Mesendoderm (in vitro differentiated cells): Measurements from ENCODE around the gene AGAP1.

ENCODE experiments used
- DNase-seq: peaks from one replicate; pipeline ENCODE4 v3.0.0; 2013
- H2AK5ac ChIP-seq: 2 replicates; pipeline ENCODE4 v1.6.1; 2013; ENCODE audit warnings: low read length, inconsistent platforms
- H2BK120ac ChIP-seq: 2 replicates; pipeline ENCODE4 v1.6.1; 2013; ENCODE audit warnings: low read depth, mild to moderate bottlenecking, low read length, moderate library complexity, mixed read lengths
- H2BK15ac ChIP-seq: replicated peaks from 2 replicates; pipeline ENCODE4 v1.6.1; 2013; ENCODE audit warnings: low read depth, mild to moderate bottlenecking, moderate library complexity
- H2BK5ac ChIP-seq: 2 replicates; pipeline ENCODE4 v1.6.1; 2013; ENCODE audit warnings: low read length, inconsistent platforms
- H3K18ac ChIP-seq: 2 replicates; pipeline ENCODE4 v1.6.1; 2013; ENCODE audit warnings: mild to moderate bottlenecking, low read length, mixed read lengths
- H3K23ac ChIP-seq: one replicate; pipeline ENCODE4 v1.6.1; 2013; ENCODE audit warnings: low read length
- H3K27ac ChIP-seq: 2 replicates; pipeline ENCODE4 v1.5.1; 2013; ENCODE audit warnings: low read depth, mild to moderate bottlenecking, inconsistent platforms, low read length, moderate library complexity
- H3K27me3 ChIP-seq: 2 replicates; pipeline ENCODE4 v1.6.1; 2013; ENCODE audit warnings: low read length, control low read depth, mild to moderate bottlenecking, inconsistent platforms; ENCODE audit not compliant: insufficient read depth, poor library complexity
- H3K36me3 ChIP-seq: 2 replicates; pipeline ENCODE4 v1.6.1; 2013; ENCODE audit warnings: low read length, inconsistent platforms; ENCODE audit not compliant: control insufficient read depth, insufficient read depth
- H3K4ac ChIP-seq: one replicate; pipeline ENCODE4 v1.6.1; 2013; ENCODE audit warnings: low read depth, mild to moderate bottlenecking, low read length, moderate library complexity
- H3K4me1 ChIP-seq: 2 replicates; pipeline ENCODE4 v1.6.1; 2013; ENCODE audit warnings: low read depth, low read length, inconsistent platforms; ENCODE audit not compliant: control insufficient read depth
- H3K4me2 ChIP-seq: 2 replicates; pipeline ENCODE4 v1.6.1; 2013; ENCODE audit warnings: low read length
- H3K4me3 ChIP-seq: 2 replicates; pipeline ENCODE4 v1.5.1; 2013; ENCODE audit warnings: mild to moderate bottlenecking, low read length
- H3K56ac ChIP-seq: one replicate; pipeline ENCODE4 v1.6.1; 2013; ENCODE audit warnings: low read length
- H3K79me1 ChIP-seq: 2 replicates; pipeline ENCODE4 v1.6.1; 2013; ENCODE audit warnings: low read length, inconsistent platforms
- H3K79me2 ChIP-seq: 2 replicates; pipeline ENCODE4 v1.6.1; 2013; ENCODE audit warnings: mild to moderate bottlenecking, low read length; ENCODE audit not compliant: control insufficient read depth, insufficient read depth
- H3K9ac ChIP-seq: 2 replicates; pipeline ENCODE4 v1.6.1; 2013; ENCODE audit warnings: low read length, inconsistent platforms
- H4K5ac ChIP-seq: one replicate; pipeline ENCODE4 v1.6.1; 2013; ENCODE audit warnings: low read length
- H4K8ac ChIP-seq: one replicate; pipeline ENCODE4 v1.6.1; 2013; ENCODE audit warnings: low read depth, mild to moderate bottlenecking, control low read depth, low read length, moderate library complexity
- WGBS: extraction: QIAGEN DNeasy Blood & Tissue Kit; methylation state at CpG from one replicate; pipeline ENCODE4 v1.1.7; 2013; ENCODE audit warnings: low lambda C conversion rate, missing lambda C conversion rate; ENCODE audit not compliant: insufficient coverage; ENCODE audit errors: extremely low coverage; 5-methylcytosine and 5-hydroxymethylcytosine counted together

AGAP1 gene

GRCh38 chr2:235672720-235673119 is 178.9 kb downstream of the AGAP1 start:
- no peak overlapping the region for H3K4me2 ChIP-seq
- H3K23ac ChIP-seq = no peak overlapping the region
- no peak overlapping the region for H3K4ac ChIP-seq
- peaks cover 12% of the 10 kb centered on the region for H3K27me3 ChIP-seq
- H3K27ac ChIP-seq = no peak overlapping the region
- H4K5ac ChIP-seq = no peak overlapping the region
- H3K56ac ChIP-seq = no peak overlapping the region
- no peaks in the 10 kb centered on the region for H3K4me1 ChIP-seq
- no peak overlapping the region for H3K4me3 ChIP-seq
- H3K18ac ChIP-seq = no peak overlapping the region
- DNase-seq = no peak
- peaks cover 2% of the 10 kb centered on the region for H3K79me2 ChIP-seq
- peaks cover 8% of the 10 kb centered on the region for H3K79me1 ChIP-seq
- WGBS = no CpG with 5 or more reads among the region's 3 CpGs
- no peak overlapping the region for H2BK15ac ChIP-seq
- no peak overlapping the region for H4K8ac ChIP-seq
- no peak overlapping the region for H2BK5ac ChIP-seq
- no peaks in the 10 kb centered on the region for H3K36me3 ChIP-seq
- H2AK5ac ChIP-seq = no peak overlapping the region
- H3K9ac ChIP-seq = no peak overlapping the region
- no peak overlapping the region for H2BK120ac ChIP-seq

- Histone ChIP-seq H3K4me1 (no peaks in the 10 kb centered on the region), H3K4me2 (no peak overlapping the region), H3K9ac (no peak overlapping the region), H3K27ac (no peak overlapping the region), H2BK120ac (no peak overlapping the region), H4K8ac (no peak overlapping the region), H3K79me2 (peaks cover 7% of the 10 kb centered on the region), H2BK5ac (no peak overlapping the region), H2BK15ac (no peak overlapping the region), H3K23ac (no peak overlapping the region), H2AK5ac (no peak overlapping the region), H3K4ac (no peak overlapping the region), H3K56ac (no peak overlapping the region), H3K4me3 (no peak overlapping the region), H3K27me3 (peaks cover 12% of the 10 kb centered on the region), H3K18ac (no peak overlapping the region), H4K5ac (no peak overlapping the region), H3K36me3 (no peaks in the 10 kb centered on the region), H3K79me1 (peaks cover 8% of the 10 kb centered on the region)
- DNase-seq = no peak
- WGBS = no CpG with 5 or more reads among the region's 7 CpGs
Observed at GRCh38 chr2:235674146-235674545, 180.3 kb downstream of the AGAP1 start.

GRCh38 chr2:235674812-235675211 is 181.0 kb downstream of the AGAP1 start:
- Histone ChIP-seq H3K27me3 (peaks cover 12% of the 10 kb centered on the region), H2AK5ac (no peak overlapping the region), H2BK120ac (no peak overlapping the region), H3K23ac (no peak overlapping the region), H3K18ac (no peak overlapping the region), H3K4me1 (no peaks in the 10 kb centered on the region), H4K5ac (no peak overlapping the region), H3K4ac (no peak overlapping the region), H3K79me2 (peaks cover 10% of the 10 kb centered on the region), H3K9ac (no peak overlapping the region), H3K4me2 (no peak overlapping the region), H3K56ac (no peak overlapping the region), H4K8ac (no peak overlapping the region), H2BK15ac (no peak overlapping the region), H3K27ac (no peak overlapping the region), H2BK5ac (no peak overlapping the region), H3K36me3 (no peaks in the 10 kb centered on the region), H3K79me1 (peaks cover 10% of the 10 kb centered on the region), H3K4me3 (no peak overlapping the region)
- WGBS = no CpG with 5 or more reads among the region's 4 CpGs
- DNase-seq = no peak

- peak; percentile 20 for DNase-seq
- Histone ChIP-seq H3K4me3 (no peak overlapping the region), H3K4me2 (no peak overlapping the region), H3K36me3 (no peaks in the 10 kb centered on the region), H3K23ac (no peak overlapping the region), H3K27me3 (peaks cover 7% of the 10 kb centered on the region), H3K79me1 (peaks cover 10% of the 10 kb centered on the region), H3K18ac (no peak overlapping the region), H2BK120ac (no peak overlapping the region), H2BK15ac (no peak overlapping the region), H4K5ac (no peak overlapping the region), H3K79me2 (peaks cover 15% of the 10 kb centered on the region), H4K8ac (no peak overlapping the region), H3K27ac (no peak overlapping the region), H3K4me1 (no peaks in the 10 kb centered on the region), H3K56ac (no peak overlapping the region), H2BK5ac (no peak overlapping the region), H3K9ac (no peak overlapping the region), H2AK5ac (no peak overlapping the region), H3K4ac (no peak overlapping the region)
- WGBS = no CpG with 5 or more reads among the region's 3 CpGs
Observed at GRCh38 chr2:235675678-235676535, 182.1 kb downstream of the AGAP1 start.

GRCh38 chr2:235676536-235676799 is 182.6 kb downstream of the AGAP1 start:
- no peak overlapping the region for H2AK5ac ChIP-seq
- no peak overlapping the region for H3K4me2 ChIP-seq
- no peak overlapping the region for H2BK120ac ChIP-seq
- 100% methylated on average over 1 of the region's 1 CpG for WGBS
- H3K36me3 ChIP-seq = no peaks in the 10 kb centered on the region
- H3K56ac ChIP-seq = no peak overlapping the region
- no peak overlapping the region for H2BK5ac ChIP-seq
- H2BK15ac ChIP-seq = no peak overlapping the region
- H4K8ac ChIP-seq = no peak overlapping the region
- no peak overlapping the region for H3K27ac ChIP-seq
- H3K79me1 ChIP-seq = peaks cover 12% of the 10 kb centered on the region
- no peak overlapping the region for H3K18ac ChIP-seq
- H3K79me2 ChIP-seq = peaks cover 15% of the 10 kb centered on the region
- no peak overlapping the region for H3K4ac ChIP-seq
- no peak overlapping the region for H4K5ac ChIP-seq
- DNase-seq = no peak
- no peak overlapping the region for H3K9ac ChIP-seq
- H3K23ac ChIP-seq = no peak overlapping the region
- H3K27me3 ChIP-seq = peaks cover 2% of the 10 kb centered on the region
- no peak overlapping the region for H3K4me3 ChIP-seq
- H3K4me1 ChIP-seq = no peaks in the 10 kb centered on the region

GRCh38 chr2:235677276-235677788 is 183.5 kb downstream of the AGAP1 start:
- WGBS = no CpG with 5 or more reads among the region's 16 CpGs
- H3K4me1 ChIP-seq = no peaks in the 10 kb centered on the region
- DNase-seq = no peak

More at GRCh38 chr2:235677276-235677788, 183.5 kb downstream of the AGAP1 start:
- Histone ChIP-seq H3K4me2 (no peak overlapping the region), H2BK15ac (no peak overlapping the region), H3K79me1 (peaks cover 10% of the 10 kb centered on the region), H3K36me3 (no peaks in the 10 kb centered on the region), H3K27ac (no peak overlapping the region), H4K8ac (no peak overlapping the region), H3K56ac (no peak overlapping the region), H3K23ac (no peak overlapping the region), H3K4me3 (no peak overlapping the region), H2AK5ac (no peak overlapping the region), H3K27me3 (no peaks in the 10 kb centered on the region), H2BK5ac (no peak overlapping the region), H3K4ac (no peak overlapping the region), H3K79me2 (peaks cover 15% of the 10 kb centered on the region), H2BK120ac (no peak overlapping the region), H3K9ac (no peak overlapping the region), H4K5ac (no peak overlapping the region), H3K18ac (no peak overlapping the region)
